HG03565 (cell line): ENCODE results near the gene GET4.

ENCODE experiments used
- ATAC-seq: cut with Tn5 transposase; IDR thresholded peaks from one replicate; pipeline ENCODE4 v1.9.1; 2021; ENCODE audit warnings: mild to moderate bottlenecking, moderate library complexity; ENCODE audit not compliant: unreplicated experiment

Gene GET4

GRCh38 chr7:885261-885892, 9.0 kb downstream of the GET4 start:
- ATAC-seq = no peak

- ATAC-seq = no peak
These were observed 9.7 kb downstream of the GET4 start for GRCh38 chr7:885893-886625.

GRCh38 chr7:886626-887487, 10.5 kb downstream of the GET4 start:
- no peak for ATAC-seq

- ATAC-seq = no peak
These were observed 11.1 kb downstream of the GET4 start for GRCh38 chr7:887488-887820.

- ATAC-seq = no peak
These were observed 12.0 kb downstream of the GET4 start for GRCh38 chr7:888081-889024.

GRCh38 chr7:889025-889390, 12.7 kb downstream of the GET4 start:
- ATAC-seq = no peak

GRCh38 chr7:889391-889790, 13.0 kb downstream of the GET4 start:
- ATAC-seq = no peak

GRCh38 chr7:890868-891267, 14.5 kb downstream of the GET4 start:
- no peak for ATAC-seq

GRCh38 chr7:891291-891690, 14.9 kb downstream of the GET4 start:
- ATAC-seq = no peak

- no peak for ATAC-seq
These were observed 15.5 kb downstream of the GET4 start for GRCh38 chr7:891805-892204.

- no peak for ATAC-seq
These were observed 16.6 kb downstream of the GET4 start for GRCh38 chr7:892648-893593.

GRCh38 chr7:893686-894085, 17.3 kb downstream of the GET4 start:
- ATAC-seq = no peak

- no peak for ATAC-seq
These were observed 18.0 kb downstream of the GET4 start for GRCh38 chr7:894164-894867.

- ATAC-seq = no peak
These were observed 18.6 kb downstream of the GET4 start for GRCh38 chr7:894927-895450.

GRCh38 chr7:895451-896052, 19.2 kb downstream of the GET4 start:
- ATAC-seq = no peak

- ATAC-seq = no peak
These were observed 20.2 kb downstream of the GET4 start for GRCh38 chr7:896346-897075.

GRCh38 chr7:897086-897485, 20.7 kb downstream of the GET4 start:
- ATAC-seq = no peak
